WTC11 (cell line): ENCODE measurements around the gene IL10RB.

Experiments
- IRF2 ChIP-seq: sonication (generic); formaldehyde crosslinking; IDR thresholded peaks from 2 replicates; pipeline ENCODE4 v1.8.0; 2022; ENCODE audit warnings: low read depth, missing genetic modification reagents, borderline replicate concordance
- JUN ChIP-seq: sonication (generic); formaldehyde crosslinking; IDR thresholded peaks from 2 replicates; pipeline ENCODE4 v1.8.0; 2023; ENCODE audit warnings: mild to moderate bottlenecking, missing genetic modification reagents
- KAT7 ChIP-seq: sonication (generic); formaldehyde crosslinking; IDR thresholded peaks from 2 replicates; pipeline ENCODE4 v1.8.1; 2023; ENCODE audit warnings: missing genetic modification reagents, mild to moderate bottlenecking, borderline replicate concordance
- MXD4 ChIP-seq: fragments of 250-450 bp; sonication (Bioruptor Pico); IDR thresholded peaks from 2 replicates; pipeline ENCODE4 v1.8.0; 2021; ENCODE audit warnings: mild to moderate bottlenecking, moderate library complexity, borderline replicate concordance
- RORB ChIP-seq: fragments of 250-450 bp; sonication (Bioruptor Pico); IDR thresholded peaks from 2 replicates; pipeline ENCODE4 v1.9.0; 2021; ENCODE audit warnings: mild to moderate bottlenecking
- ZNF423 ChIP-seq: fragments of 250-450 bp; sonication (Bioruptor Pico); IDR thresholded peaks from 2 replicates; pipeline ENCODE4 v2.1.2; 2022; ENCODE audit warnings: mild to moderate bottlenecking, moderate library complexity
- TF ChIP-seq, protein P1 (sequence below): fragments of 200-600 bp; IDR thresholded peaks from 2 replicates; pipeline ENCODE4 v1.8.0; 2022; ENCODE audit warnings: antibody characterized with exemption
- TF ChIP-seq, protein P2 (sequence below): sonication (generic); formaldehyde crosslinking; IDR thresholded peaks from 2 replicates; pipeline ENCODE4 v1.8.0; 2022; ENCODE audit warnings: mild to moderate bottlenecking, missing genetic modification reagents
- TF ChIP-seq, protein P3 (sequence below): sonication (generic); formaldehyde crosslinking; IDR thresholded peaks from 2 replicates; pipeline ENCODE4 v1.8.1; 2023; ENCODE audit warnings: mild to moderate bottlenecking, missing genetic modification reagents
- TF ChIP-seq, protein P4 (sequence below): sonication (generic); formaldehyde crosslinking; IDR thresholded peaks from 2 replicates; pipeline ENCODE4 v1.8.1; 2023; ENCODE audit warnings: mild to moderate bottlenecking, missing genetic modification reagents, moderate library complexity

DNA sequence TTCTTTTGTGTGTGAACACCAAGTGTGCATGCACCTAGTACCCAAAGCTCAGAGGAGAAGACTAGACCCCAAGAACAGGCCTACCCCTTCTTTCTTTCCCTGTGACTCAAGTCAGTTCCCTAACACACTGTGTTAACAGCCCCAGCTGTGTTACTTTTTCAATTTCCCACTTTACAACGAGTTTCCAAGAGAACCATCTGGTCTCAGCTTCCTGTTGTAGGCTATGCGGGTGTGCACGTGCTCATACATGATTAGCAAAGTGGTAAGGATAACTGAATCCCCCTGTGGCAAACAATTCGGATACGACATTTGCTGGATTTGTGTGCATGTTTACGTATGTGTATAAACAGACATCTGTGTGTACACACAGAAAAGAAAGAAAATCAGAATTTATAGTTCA, 18.6 kb upstream of the IL10RB start:
- TF ChIP-seq, protein P1, sequence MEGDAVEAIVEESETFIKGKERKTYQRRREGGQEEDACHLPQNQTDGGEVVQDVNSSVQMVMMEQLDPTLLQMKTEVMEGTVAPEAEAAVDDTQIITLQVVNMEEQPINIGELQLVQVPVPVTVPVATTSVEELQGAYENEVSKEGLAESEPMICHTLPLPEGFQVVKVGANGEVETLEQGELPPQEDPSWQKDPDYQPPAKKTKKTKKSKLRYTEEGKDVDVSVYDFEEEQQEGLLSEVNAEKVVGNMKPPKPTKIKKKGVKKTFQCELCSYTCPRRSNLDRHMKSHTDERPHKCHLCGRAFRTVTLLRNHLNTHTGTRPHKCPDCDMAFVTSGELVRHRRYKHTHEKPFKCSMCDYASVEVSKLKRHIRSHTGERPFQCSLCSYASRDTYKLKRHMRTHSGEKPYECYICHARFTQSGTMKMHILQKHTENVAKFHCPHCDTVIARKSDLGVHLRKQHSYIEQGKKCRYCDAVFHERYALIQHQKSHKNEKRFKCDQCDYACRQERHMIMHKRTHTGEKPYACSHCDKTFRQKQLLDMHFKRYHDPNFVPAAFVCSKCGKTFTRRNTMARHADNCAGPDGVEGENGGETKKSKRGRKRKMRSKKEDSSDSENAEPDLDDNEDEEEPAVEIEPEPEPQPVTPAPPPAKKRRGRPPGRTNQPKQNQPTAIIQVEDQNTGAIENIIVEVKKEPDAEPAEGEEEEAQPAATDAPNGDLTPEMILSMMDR = no peak
- TF ChIP-seq, protein P2, sequence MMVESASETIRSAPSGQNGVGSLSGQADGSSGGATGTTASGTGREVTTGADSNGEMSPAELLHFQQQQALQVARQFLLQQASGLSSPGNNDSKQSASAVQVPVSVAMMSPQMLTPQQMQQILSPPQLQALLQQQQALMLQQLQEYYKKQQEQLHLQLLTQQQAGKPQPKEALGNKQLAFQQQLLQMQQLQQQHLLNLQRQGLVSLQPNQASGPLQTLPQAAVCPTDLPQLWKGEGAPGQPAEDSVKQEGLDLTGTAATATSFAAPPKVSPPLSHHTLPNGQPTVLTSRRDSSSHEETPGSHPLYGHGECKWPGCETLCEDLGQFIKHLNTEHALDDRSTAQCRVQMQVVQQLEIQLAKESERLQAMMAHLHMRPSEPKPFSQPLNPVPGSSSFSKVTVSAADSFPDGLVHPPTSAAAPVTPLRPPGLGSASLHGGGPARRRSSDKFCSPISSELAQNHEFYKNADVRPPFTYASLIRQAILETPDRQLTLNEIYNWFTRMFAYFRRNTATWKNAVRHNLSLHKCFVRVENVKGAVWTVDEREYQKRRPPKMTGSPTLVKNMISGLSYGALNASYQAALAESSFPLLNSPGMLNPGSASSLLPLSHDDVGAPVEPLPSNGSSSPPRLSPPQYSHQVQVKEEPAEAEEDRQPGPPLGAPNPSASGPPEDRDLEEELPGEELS (CRISPR knock-in tag) = no peak
- TF ChIP-seq, protein P3, sequence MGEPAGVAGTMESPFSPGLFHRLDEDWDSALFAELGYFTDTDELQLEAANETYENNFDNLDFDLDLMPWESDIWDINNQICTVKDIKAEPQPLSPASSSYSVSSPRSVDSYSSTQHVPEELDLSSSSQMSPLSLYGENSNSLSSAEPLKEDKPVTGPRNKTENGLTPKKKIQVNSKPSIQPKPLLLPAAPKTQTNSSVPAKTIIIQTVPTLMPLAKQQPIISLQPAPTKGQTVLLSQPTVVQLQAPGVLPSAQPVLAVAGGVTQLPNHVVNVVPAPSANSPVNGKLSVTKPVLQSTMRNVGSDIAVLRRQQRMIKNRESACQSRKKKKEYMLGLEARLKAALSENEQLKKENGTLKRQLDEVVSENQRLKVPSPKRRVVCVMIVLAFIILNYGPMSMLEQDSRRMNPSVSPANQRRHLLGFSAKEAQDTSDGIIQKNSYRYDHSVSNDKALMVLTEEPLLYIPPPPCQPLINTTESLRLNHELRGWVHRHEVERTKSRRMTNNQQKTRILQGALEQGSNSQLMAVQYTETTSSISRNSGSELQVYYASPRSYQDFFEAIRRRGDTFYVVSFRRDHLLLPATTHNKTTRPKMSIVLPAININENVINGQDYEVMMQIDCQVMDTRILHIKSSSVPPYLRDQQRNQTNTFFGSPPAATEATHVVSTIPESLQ (CRISPR knock-in tag) = no peak
- TF ChIP-seq KAT7 (CRISPR knock-in tag) (no peak), RORB (no peak), MXD4 (no peak), ZNF423 (CRISPR knock-in tag) (no peak), IRF2 (CRISPR knock-in tag) (no peak), JUN (no peak)
- TF ChIP-seq, protein P4, sequence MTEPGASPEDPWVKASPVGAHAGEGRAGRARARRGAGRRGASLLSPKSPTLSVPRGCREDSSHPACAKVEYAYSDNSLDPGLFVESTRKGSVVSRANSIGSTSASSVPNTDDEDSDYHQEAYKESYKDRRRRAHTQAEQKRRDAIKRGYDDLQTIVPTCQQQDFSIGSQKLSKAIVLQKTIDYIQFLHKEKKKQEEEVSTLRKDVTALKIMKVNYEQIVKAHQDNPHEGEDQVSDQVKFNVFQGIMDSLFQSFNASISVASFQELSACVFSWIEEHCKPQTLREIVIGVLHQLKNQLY = no peak
